ENCODE data around the gene PKD1L1. TPM values are rescaled to one million over a fixed set of nuclear protein-coding genes. Genes with fewer than 3 reads are reported as not detected.

PKD1L1 gene
- total RNA-seq, 1 experiment from 2014 or later, result 0.17 TPM

GRCh38 chr7:47751043-47751442, 197.2 kb downstream of the PKD1L1 start:
- Histone ChIP-seq H3K9me3 (ENCODE audit: control insufficient read depth in 1 of 2, insufficient read depth in 1 of 2, low read depth in 1 of 2, low read length in 2 of 2) (no peaks in the 10 kb centered on the region), H3K4me2 (ENCODE audit: low read length) (no peak overlapping the region), H4K20me1 (ENCODE audit: insufficient read depth) (no peaks in the 10 kb centered on the region), H3K4me3 (replicated peaks in 1 of 2; ENCODE audit: low read depth in 1 of 2, low read length in 2 of 2) (no peak overlapping the region), H3K79me2 (ENCODE audit: insufficient read depth, low read length) (no peaks in the 10 kb centered on the region), H3K9me2 (ENCODE audit: insufficient read depth) (no peaks in the 10 kb centered on the region), H2AFZ (ENCODE audit: low read depth, low read length, poor library complexity, severe bottlenecking) (no peak overlapping the region), H3K27ac (ENCODE audit: low read depth, low read length) (no peak overlapping the region), H3K36me3 (ENCODE audit: control insufficient read depth in 1 of 2, insufficient read depth in 2 of 2, low read length in 2 of 2) (no peaks in the 10 kb centered on the region), H3K27me3 (ENCODE audit: insufficient read depth, low read length) (no peaks in the 10 kb centered on the region), H3K4me1 (ENCODE audit: control insufficient read depth in 1 of 2, insufficient read depth in 2 of 2, low read length in 2 of 2) (no peaks in the 10 kb centered on the region), H3K9ac (ENCODE audit: low read length) (no peak overlapping the region)
- TF ChIP-seq YY1 (IDR thresholded peaks at IDR 0.05; ENCODE audit: extremely low read depth, insufficient replicate concordance, low read depth, low read length) (no peak), ELF1 (IDR thresholded peaks at IDR 0.05; ENCODE audit: borderline replicate concordance, low read depth) (no peak), SRF (IDR thresholded peaks at IDR 0.05; ENCODE audit: low read depth) (no peak), FOSL1 (IDR thresholded peaks at IDR 0.05; ENCODE audit: low read depth) (no peak), ZNF274 (IDR thresholded peaks at IDR 0.05; ENCODE audit: low read depth, low read length) (no peak), CTCF (IDR thresholded peaks at IDR 0.05 in 2 of 3, conservative IDR thresholded peaks at IDR 0.05 in 1 of 3; ENCODE audit: borderline replicate concordance in 1 of 3, insufficient read depth in 1 of 3, low read depth in 2 of 3, low read length in 2 of 3) (no peak), EGR1 (IDR thresholded peaks at IDR 0.05; ENCODE audit: low read depth) (no peak), CBX3 (IDR thresholded peaks at IDR 0.05; ENCODE audit: low read depth) (no peak), ZBTB33 (IDR thresholded peaks at IDR 0.05; ENCODE audit: extremely low read depth, insufficient replicate concordance, low read length) (no peak), ZFX (IDR thresholded peaks at IDR 0.05) (no peak), CEBPB (IDR thresholded peaks at IDR 0.05; ENCODE audit: low read depth) (no peak), POLR2AphosphoS5 (IDR thresholded peaks at IDR 0.05; ENCODE audit: low read depth, low read length) (no peak), JUND (IDR thresholded peaks at IDR 0.05) (no peak), RAD21 (IDR thresholded peaks at IDR 0.05; ENCODE audit: low read depth) (no peak), TCF7L2 (IDR thresholded peaks at IDR 0.05; ENCODE audit: borderline replicate concordance, extremely low read depth, insufficient read depth, insufficient read length) (no peak), MAX (IDR thresholded peaks at IDR 0.05) (no peak)
- POLR2A ChIA-PET, result no interaction called here
- RAD21 ChIA-PET (ENCODE audit: low non-redundant PET in 1 of 2, low total read pairs in 2 of 2, uncharacterized antibody in 2 of 2, unreplicated experiment in 2 of 2), result no interaction called here
- CTCF ChIA-PET, result no interaction called here
- intact Hi-C loops (cut with micrococcal nuclease), result no loop called here
- no TSS peak for BruUV-seq (replicated peaks)
- DNase-seq (ENCODE audit: low read depth, low spot score) (no peak), ATAC-seq (no peak)

All from HCT116 (cell line).